Neural cell (in vitro differentiated cells): ENCODE measurements around the gene TMCO4.

ENCODE experiments used
- EP300 ChIP-seq: fragments of 450-650 bp; conservative IDR thresholded peaks from 2 replicates; pipeline ENCODE4 v1.6.1; 2014; ENCODE audit warnings: antibody characterized with exemption, mild to moderate bottlenecking, moderate library complexity; ENCODE audit not compliant: poor library complexity, severe bottlenecking
- EZH2 ChIP-seq: fragments of 200-600, 300-800 bp; shearing (Covaris generic), sonication (generic); IDR thresholded peaks from 2 replicates; pipeline ENCODE4 v1.6.1; 2014; ENCODE audit warnings: antibody characterized with exemption, low read length, borderline replicate concordance, mild to moderate bottlenecking; ENCODE audit not compliant: insufficient read depth, poor library complexity, severe bottlenecking
- MXI1 ChIP-seq: fragments of 450-650 bp; conservative IDR thresholded peaks from 2 replicates; pipeline ENCODE4 v1.6.1; 2014; ENCODE audit warnings: antibody characterized with exemption, mild to moderate bottlenecking; ENCODE audit not compliant: poor library complexity, severe bottlenecking
- POLR2AphosphoS5 ChIP-seq: IDR thresholded peaks from 2 replicates; pipeline ENCODE4 v1.6.1; 2012
- RAD21 ChIP-seq: fragments of 450-650 bp; conservative IDR thresholded peaks from 2 replicates; pipeline ENCODE4 v1.6.1; 2014; ENCODE audit warnings: antibody characterized with exemption, mild to moderate bottlenecking, moderate library complexity
- SMC3 ChIP-seq: fragments of 450-650 bp; conservative IDR thresholded peaks from 2 replicates; pipeline ENCODE4 v1.6.1; 2014; ENCODE audit warnings: antibody characterized with exemption, mild to moderate bottlenecking, moderate library complexity; ENCODE audit not compliant: poor library complexity
- TAF1 ChIP-seq: IDR thresholded peaks from 2 replicates; pipeline ENCODE4 v1.6.1; 2012; ENCODE audit warnings: low read depth
- TF ChIP-seq, protein P1 (sequence below): fragments of 450-650 bp; IDR thresholded peaks from 2 replicates; pipeline ENCODE4 v1.5.1; 2014; ENCODE audit warnings: antibody characterized with exemption, mild to moderate bottlenecking, moderate library complexity; ENCODE audit not compliant: poor library complexity, severe bottlenecking
- TF ChIP-seq, protein P2 (sequence below): IDR thresholded peaks from 2 replicates; pipeline ENCODE4 v1.6.1; 2012; ENCODE audit warnings: borderline replicate concordance

DNA sequence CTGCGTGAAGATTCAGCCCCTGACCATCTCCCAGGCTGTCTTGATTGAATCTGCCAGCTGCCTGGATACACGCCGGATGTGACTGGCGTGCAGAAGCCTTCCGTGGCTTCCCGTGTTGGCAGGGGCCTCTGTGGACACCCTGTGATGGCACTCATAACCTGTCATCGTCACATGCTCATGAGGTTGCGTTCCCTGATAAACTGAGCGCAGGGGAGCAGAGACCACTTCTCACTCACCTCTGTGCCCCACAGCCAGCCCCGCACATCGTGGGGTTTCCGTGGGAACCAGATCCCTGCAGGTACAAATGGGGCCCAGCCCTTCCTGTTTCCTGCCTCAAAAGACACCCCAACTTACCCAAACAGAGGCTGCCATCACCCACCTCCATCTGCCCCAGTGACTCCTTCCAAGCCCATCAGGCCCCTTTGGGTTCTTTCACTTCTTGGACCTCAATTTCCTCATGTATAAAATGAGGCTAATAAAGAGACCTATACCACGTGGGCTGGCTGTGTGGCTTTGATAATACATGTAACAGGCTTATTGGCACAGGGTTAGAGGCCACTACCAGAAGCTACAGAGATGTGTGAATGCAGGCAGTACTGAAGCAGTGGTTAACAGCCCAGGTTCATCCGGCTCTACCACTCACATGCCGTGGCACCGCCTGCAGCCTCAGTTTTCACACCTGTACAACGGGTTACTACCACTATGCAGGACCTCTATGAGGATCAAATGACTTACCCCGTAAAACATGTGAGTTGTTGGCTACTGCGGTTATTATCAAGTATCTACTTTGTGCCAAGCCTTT is 111.5 kb downstream of the TMCO4 start:
- TF ChIP-seq, protein P1, sequence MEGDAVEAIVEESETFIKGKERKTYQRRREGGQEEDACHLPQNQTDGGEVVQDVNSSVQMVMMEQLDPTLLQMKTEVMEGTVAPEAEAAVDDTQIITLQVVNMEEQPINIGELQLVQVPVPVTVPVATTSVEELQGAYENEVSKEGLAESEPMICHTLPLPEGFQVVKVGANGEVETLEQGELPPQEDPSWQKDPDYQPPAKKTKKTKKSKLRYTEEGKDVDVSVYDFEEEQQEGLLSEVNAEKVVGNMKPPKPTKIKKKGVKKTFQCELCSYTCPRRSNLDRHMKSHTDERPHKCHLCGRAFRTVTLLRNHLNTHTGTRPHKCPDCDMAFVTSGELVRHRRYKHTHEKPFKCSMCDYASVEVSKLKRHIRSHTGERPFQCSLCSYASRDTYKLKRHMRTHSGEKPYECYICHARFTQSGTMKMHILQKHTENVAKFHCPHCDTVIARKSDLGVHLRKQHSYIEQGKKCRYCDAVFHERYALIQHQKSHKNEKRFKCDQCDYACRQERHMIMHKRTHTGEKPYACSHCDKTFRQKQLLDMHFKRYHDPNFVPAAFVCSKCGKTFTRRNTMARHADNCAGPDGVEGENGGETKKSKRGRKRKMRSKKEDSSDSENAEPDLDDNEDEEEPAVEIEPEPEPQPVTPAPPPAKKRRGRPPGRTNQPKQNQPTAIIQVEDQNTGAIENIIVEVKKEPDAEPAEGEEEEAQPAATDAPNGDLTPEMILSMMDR, result no peak
- TF ChIP-seq EZH2, result no peak
- TF ChIP-seq EP300, result no peak
- TF ChIP-seq POLR2AphosphoS5, result no peak
- TF ChIP-seq SMC3, result no peak
- TF ChIP-seq, protein P2, sequence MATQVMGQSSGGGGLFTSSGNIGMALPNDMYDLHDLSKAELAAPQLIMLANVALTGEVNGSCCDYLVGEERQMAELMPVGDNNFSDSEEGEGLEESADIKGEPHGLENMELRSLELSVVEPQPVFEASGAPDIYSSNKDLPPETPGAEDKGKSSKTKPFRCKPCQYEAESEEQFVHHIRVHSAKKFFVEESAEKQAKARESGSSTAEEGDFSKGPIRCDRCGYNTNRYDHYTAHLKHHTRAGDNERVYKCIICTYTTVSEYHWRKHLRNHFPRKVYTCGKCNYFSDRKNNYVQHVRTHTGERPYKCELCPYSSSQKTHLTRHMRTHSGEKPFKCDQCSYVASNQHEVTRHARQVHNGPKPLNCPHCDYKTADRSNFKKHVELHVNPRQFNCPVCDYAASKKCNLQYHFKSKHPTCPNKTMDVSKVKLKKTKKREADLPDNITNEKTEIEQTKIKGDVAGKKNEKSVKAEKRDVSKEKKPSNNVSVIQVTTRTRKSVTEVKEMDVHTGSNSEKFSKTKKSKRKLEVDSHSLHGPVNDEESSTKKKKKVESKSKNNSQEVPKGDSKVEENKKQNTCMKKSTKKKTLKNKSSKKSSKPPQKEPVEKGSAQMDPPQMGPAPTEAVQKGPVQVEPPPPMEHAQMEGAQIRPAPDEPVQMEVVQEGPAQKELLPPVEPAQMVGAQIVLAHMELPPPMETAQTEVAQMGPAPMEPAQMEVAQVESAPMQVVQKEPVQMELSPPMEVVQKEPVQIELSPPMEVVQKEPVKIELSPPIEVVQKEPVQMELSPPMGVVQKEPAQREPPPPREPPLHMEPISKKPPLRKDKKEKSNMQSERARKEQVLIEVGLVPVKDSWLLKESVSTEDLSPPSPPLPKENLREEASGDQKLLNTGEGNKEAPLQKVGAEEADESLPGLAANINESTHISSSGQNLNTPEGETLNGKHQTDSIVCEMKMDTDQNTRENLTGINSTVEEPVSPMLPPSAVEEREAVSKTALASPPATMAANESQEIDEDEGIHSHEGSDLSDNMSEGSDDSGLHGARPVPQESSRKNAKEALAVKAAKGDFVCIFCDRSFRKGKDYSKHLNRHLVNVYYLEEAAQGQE, result no peak
- no peak for TF ChIP-seq TAF1
- no peak for TF ChIP-seq RAD21
- TF ChIP-seq MXI1, result no peak
